Epidermal melanocyte (primary cell): Measurements from ENCODE around the gene TTLL3.
A peak's percentile ranks its signal among the peaks of the same experiment; 100 is the strongest.

Experiments used
- DNase-seq: peaks from one replicate; pipeline ENCODE4 v3.0.0; 2011; ENCODE audit warnings: low spot score; ENCODE audit not compliant: insufficient read length

TTLL3 gene

DNA sequence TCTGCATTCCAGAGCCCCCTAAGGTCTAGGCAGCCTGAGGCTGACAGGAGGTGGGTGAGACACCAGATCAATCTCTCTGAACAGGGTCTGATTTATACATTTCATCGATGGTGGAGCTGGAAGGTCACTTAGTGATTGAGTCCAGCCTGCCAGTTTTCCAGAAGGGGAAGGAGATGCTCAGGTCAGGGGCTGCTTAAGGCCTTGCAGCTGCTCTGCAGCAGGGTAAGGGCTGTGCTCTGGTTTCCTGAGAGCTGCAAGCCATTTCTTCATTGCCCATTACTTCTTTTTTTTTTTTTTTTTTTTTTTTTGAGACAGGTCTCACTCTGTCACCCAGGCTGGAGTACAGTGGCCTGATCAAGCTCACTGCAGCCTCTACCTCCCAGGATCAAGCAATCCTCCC is 28.5 kb upstream of the TTLL3 start:
- no peak for DNase-seq

DNA sequence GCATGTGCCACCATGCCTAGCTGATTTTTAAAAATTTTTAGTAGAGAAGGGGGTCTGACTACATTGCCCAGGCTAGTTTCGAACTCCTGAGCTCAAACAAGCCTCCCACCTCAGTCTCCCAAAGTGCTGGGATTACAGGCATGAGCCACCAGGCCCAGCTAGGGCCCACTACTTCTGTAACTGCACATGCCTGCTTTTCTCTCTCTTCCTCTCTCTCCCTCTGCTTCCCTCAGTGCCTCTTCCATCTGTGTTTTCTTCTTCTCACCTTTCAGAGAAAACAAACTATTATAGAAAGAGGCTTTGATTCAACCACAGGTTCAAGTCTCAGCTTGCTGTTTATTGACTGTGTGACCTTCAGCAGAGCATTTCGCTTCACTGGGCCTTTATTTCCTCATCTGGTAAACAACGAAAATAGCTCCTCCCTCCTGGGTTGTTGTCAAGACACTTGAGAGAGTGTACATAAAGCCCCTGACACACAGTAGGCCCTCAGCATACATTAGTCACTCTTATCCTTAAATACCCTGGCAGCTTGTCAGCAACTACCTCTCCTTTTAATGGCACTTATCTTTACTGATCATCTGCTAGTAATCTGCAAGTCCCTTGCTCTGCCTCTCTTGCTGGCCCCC is 28.0 kb upstream of the TTLL3 start:
- no peak for DNase-seq

DNA sequence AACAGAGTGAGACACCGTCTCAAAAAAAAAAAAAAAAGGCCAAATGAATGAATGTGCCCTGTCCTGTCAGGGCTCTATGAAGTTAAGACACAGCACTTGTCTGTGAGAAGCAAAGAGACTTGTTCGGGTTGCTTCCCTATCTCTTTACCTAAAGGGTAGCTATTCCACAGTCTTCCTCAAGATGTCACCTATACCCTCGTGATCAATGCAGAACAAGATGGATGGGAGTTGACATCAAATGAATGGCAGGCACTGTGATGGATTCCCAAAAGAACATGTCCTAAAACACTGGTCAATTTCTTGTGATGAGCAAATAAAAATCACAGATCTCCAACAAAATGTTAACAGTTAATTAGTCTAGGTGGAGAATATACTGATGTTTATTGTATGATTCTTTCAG is 27.3 kb upstream of the TTLL3 start:
- no peak for DNase-seq

DNA sequence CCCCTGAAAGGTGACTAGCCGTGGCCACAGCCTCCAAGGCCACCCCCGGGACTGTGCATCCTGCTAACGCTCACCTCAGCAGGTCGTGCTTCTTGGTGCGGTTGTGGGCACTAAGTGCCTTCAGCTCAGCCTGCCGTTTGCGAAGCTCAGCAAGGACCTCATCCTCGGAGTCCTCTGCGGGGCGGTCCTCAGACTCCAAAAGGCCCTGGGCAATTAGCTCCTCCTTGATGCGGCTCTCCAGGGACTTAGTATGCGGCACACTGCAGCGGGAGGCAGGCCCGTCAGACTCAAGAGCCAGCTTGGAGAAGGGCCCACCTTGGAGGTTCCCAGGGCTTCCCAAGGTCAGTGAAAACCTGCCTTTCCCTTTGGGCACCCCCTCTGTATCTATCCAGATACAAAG is 26.1 kb upstream of the TTLL3 start:
- DNase-seq, result no peak

DNA sequence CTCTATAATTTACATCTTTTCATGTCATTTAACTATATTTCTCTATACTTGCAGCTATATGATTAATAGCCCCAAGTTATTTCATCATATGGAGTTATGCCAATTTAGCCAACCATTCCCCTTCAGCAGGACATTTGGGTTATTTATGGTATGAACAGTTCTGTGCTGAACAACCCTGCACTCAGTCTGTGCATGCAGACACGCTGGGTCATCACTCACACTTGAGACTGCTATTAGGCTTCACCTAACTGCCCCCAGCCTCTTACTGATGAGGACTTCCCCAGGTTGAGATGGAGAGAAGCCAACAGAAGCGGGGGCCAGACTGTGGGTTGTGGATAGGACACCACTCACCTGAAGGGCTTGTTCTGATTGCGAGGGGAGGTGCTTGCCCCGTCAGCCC is 25.1 kb upstream of the TTLL3 start:
- no peak for DNase-seq

DNA sequence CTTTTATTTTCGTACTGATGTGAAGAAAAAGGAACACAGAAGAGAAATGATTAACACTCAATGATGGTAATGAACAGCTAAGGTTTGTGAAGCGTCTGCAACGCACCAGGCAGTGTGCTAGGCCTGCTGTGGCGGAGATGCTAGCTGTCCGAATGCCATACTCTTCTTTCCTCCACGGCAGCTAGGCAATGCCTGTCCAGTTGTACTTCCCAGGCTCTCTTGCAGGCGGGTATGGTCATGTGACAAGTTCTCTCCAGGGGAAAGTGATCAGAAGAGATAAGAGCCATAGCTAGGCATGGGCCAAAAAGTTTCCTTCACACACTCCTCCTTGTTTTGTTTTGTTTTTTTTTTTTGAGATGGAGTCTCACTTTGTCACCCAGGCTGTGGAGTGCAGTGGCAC is 24.5 kb upstream of the TTLL3 start:
- no peak for DNase-seq

DNA sequence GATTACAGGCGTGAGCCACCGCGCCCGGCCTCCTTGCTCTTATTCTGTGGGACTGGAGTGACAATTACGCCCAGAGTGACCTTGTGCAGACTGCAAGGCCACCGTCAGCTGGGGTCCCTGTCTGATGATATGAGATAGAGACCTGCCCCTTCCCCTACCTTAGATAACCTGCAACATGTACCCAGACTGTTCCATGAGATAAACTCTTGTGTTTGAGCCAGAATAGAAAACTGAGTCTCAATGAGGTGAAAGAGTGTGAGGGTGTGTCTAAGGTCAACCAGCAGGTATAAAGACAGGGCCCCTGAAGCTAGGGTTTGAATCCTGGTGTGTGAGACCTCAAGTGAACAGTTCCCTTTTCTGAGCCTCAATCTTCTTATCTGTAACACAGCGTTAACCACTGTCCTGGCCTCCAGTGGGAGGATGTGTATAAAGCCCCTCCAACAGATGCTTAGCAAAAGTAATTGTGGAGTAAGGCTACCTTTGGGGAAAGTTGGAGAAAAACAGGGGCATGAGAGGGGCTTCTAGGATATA is 23.8 kb upstream of the TTLL3 start:
- DNase-seq, result no peak

DNA sequence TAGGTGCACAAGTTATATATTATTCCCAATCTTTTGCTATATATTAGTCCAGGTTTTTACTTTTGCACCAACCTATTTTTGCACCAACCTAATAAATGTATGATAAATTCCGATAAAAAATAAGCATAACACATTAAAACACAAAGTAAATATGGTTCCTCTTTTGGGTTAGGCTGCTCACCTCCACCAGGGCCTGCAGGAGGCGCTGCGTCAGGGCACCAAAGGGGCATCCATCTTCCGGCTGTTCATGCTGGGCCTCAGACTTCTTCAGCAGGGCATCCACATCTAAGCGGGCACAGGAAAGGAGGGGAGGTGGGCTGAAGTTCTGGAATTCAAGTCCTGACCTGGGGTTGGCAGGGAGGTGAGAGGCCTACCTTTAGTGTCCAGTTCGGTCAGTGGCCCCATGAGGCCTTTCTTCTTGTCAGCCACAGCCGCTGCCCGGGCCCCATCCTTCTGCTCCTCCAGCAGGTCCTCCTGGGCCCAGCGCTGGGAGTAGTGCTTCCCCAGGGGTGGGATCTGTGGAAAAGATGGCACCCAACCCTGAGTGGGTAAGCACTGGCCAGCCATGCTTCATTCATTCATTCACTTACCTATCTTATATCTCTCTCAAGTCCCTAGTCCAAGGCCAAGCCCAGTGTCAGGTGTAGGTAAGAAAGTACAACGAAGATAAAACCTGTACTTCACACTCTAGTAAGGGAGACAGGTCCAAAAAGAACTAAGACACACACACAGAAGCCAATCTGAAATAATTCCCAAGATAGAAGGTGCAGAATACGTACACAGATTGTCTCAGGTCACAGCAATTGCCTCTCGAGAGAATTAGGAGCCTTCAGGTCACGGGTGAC is 23.0 kb upstream of the TTLL3 start:
- DNase-seq, result no peak

DNA sequence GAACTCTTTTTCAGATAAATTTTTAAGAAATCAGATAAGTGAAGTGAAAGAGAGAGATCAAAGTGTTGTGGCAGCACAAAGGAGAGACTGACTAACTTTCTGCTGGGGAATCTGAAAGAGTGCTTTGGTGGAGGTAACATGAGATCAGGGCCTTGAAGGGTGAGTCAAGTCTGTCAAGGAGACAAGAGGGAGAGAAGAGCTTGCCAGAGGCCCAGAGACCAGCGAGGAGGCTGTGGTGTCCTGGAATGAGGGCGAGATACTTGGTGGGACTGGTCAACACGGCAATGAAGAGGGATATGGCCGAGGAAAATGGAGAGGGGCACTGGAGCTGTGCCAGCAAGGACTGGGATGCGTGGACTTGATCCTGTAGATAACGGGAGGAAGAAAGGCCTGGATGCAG is 22.3 kb upstream of the TTLL3 start:
- no peak for DNase-seq

DNA sequence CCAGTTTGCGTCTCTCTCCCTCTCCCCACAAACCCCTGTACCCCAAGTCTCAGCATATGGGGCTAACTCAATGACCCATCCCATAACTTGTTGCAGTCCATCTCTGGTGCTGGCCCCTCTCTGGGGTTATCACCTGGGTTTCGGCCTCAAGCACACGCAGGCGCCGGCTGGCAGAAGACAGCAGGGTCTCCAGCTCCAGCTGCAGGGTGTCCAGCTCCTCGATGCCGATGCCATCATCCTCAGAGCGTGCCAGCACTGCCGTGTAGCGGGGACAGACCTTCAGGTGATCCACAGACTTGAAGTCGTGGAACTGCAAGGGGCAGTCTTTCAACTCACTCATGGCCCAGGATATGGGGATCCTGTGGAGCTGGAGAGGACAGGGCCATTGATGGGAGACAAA is 18.9 kb upstream of the TTLL3 start:
- DNase-seq, result no peak

DNA sequence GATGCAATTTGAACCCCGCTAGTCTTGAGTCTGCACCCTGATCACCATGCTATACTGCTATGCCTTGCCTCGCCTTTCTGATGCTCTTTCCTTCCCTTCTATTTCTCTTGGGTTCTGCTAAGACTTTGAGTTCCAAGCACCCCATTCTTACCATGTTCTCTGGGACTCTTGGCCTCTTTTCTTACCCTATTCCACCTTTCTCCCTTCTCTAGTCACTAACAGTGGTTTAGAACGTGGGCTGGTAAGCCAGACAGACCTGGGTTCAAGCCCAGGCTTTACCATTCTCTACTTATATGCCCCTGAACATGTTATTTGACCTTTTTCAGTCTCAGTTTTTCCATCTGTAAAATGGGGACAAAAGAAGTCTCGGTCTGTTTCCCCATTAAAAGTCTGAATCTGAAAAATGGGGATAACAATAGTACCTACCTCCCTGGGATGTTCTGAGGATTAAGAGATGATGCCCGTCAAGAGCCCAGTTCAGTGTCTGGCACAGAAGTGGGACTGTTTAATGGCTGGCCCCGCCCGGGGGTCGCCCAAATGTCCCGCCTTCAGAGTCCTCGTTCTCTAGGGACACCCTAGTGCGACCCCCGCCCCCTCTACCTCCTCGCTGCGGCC is 18.2 kb upstream of the TTLL3 start:
- DNase-seq, result no peak

DNA sequence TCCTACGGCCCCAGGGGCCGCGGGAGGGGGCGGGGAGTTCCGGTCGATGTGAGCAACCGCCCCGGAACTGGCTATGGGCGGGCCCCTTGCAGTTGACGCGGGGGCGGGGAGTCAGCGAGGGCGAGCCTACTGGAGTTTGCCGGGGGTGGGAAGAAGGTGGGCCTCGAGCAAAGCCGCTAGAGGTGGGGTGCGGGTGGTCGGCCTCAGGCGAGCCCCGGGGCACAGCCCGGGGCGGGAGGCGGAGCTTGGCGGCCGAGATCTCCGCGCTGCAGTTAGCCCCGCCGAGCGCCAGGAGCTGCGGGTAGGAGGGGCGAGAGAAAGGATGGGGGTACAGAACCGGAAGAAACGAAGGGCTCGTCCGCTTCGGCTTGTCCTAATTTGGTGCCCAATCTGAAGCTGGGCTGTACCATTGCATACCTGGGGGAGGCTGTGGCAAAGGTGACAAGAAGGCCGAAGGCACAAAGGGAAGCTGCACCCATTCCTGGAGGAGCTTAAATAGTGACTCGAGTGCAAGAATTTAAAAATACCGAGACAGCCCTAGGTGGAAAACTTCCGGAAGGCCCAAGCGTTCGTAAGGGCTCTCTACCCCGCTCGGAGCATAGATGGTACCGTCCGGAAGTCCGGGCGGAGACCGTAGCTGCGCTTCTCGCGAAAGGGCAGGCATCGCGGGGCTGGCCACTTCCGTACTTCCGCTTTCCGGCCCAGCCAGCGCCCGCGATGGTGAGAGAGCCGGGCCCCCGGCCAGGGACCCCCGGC is 17.5 kb upstream of the TTLL3 start, which contains the start of the genes ARPC4 and TADA3:
Gene ARPC4 (plus strand): TSS at position 678 of the 756 bp plus-strand sequence. CDS start 40 bp downstream, at position 718.
Gene TADA3 (minus strand): TSS at position 69 of the 756 bp plus-strand sequence. CDS start 1,007 bp downstream, outside the sequence.
- DNase-seq, result peak; percentile 82

DNA sequence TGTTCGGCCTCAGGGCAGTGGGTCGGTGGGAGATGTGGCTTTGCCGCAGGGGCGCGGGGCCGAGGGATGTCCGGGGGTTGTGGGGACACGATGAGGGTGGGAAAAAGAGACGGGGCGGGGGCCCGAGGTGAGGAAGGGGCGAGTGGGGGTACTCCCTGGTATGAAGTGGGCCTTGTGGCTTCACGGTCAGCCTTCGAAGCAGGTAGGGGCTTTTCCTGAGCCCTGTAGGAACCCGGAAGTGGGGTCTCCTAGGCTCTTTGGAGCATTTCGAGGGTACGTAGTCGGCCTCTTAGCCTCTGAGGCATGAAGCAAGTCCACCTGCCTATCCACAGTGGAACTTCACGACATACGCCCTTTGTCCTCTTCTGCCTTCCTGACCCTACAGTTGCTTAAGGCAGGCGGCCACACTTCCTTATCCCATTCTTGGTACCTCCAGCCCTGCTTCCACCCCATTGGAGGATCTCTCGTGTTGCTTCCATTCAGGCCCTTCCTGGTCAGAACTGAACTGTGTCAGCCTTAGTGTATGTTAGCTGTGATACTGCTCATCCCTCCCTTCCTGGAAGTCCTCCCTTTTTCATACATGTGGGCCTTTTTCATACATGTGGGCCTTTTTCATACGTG is 16.8 kb upstream of the TTLL3 start:
- DNase-seq, result no peak

DNA sequence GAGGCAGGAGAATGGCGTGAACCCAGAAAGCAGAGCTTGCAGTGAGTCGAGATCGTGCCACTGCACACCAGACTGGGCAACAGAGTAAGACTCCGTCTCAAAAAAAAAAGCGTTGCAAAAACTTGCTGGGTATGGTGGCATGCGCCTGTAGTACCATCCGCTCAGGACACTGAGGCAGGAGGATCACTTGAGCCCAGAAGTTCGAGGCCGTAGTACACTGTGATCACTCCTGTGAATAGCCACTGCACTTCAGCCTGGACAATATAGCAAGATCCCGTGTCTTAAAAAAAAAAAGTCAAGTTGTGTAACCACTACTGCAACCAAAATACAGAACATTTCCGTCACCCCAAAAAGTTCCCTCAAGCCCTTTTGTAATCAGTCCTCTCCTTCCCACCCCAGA is 15.7 kb upstream of the TTLL3 start:
- DNase-seq, result no peak

DNA sequence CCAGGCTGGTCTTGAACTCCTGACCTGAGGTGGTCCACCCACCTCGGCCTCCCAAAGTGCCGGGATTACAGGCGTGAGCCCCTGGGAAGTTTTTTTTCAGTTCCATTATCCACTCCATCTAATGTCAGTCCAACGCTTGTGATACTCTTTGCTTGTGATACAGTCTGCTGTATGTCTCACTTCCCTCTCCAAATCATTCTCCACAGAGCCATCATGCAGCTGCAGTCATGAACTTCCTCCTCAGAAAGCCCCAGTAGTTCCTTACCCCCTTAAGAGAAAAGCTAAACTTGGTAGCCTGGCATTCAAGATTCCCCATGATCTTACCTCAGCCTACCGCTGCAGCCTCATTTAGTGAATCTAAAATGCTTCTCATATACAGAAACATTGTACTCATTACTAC is 14.9 kb upstream of the TTLL3 start:
- DNase-seq, result no peak

DNA sequence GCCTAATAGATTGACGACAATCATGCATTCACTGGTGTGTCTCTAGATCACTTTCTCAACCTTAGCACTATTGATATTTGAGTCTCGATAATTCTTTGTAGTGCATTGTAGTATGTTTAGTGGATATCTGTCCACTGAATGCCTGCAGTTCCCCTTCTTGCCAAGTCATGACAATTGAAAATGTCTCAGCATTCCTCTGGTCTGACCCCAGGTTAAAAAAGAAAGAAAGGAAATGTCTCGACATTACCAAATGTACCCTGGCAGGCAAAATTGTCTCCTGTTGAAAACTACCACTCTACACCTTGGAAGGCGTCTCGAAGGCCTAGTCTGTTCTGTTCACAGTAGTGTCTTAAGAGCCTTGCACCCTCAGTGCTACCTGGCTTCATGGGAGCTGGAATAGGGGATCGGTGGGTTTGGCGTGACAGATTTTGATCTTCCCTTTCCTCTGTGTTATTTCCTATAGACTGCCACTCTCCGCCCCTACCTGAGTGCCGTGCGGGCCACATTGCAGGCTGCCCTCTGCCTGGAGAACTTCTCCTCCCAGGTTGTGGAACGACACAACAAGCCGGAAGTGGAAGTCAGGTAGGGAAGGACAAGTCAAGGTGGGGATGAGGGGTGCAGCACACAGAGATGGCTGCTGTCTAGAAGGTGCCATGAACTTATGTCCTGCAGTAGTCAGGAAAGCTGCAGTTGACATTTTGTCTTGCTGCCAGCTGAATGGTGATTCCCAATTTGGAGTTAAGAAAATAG is 12.7 kb upstream of the TTLL3 start:
- no peak for DNase-seq

DNA sequence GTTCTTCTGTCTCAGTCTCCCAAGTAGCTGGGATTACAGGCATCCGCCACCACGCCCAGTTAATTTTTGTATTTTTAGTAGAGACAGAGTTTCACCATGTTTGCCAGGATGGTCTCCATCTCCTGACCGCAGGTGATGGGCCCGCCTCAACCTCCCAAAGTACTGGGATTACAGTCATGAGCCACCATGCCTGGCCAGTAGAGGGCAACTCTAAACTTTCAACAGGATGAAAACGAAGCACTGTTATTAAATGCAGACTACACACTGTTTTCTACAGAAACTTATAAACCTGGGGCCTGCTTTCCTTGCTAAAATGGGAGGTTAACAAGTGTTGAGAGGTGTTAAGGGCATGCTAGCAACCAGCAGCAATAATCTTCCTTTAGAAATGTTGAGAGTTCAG is 9.5 kb upstream of the TTLL3 start:
- DNase-seq, result no peak

DNA sequence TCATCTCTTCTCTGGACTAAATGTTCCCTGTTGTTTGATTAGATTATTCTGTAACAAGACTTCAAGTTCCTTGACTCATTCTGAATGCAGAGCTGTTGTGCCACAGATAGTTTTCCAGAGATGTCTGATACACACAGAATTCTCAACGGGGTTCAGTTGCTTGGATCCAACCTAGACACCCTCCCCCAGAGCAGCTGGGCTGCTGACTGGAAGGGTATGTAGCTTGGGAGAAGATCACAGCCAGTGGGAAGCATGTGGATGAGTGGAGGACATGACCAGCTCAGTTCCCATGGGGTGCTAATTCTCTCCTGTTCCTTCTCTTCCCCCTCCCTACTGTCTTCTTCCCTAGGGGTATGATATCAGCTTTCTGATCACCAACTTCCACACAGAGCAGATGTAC is 6.6 kb upstream of the TTLL3 start:
- no peak for DNase-seq

DNA sequence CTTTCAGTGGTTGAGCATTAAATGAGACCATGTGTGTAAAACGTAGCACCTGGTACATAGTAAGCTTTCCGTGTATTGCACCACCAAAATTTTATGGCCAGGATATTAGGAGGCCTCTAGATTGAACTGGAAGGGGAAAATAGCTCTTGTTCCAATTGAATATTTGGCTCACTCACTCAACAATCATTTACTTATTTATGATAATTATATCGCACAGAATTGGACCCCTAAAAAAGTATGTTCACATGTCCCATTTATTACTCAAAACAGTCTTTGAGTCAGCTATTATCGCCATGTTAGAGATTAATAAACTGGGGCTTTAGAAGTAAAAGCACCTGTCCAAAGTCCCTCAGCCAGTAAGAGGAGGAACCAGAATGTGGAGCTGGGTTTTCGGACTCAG is 5.1 kb upstream of the TTLL3 start:
- no peak for DNase-seq

DNA sequence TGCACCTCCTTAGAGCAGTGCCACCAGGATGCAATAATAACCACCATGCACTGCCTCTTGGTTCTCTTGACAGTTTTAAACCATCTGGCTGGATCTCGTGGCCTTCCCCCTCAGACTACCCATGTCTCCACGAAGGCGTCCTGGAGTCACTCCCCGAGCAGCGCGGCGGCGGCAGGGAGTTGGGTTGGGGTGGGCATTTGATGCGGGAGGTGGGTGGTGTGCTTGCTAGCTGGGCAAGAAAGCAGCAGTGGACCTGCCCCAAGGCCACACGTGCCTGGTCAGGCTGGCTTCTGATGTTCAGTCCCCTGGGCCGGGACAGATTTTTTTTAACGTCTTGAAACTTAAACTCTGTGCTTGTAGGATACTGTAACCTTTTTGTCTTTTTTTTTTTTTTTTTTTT is 3.9 kb upstream of the TTLL3 start:
- no peak for DNase-seq
